ENCODE data around the gene SRBD1. TPM values are rescaled to one million over a fixed set of nuclear protein-coding genes. Genes with fewer than 3 reads are reported as not detected.

The SRBD1 gene
- total RNA-seq, 1 experiment from 2014 or later, result 18.2 TPM

GRCh38 chr2:45545943-45546342 is 65.1 kb downstream of the SRBD1 start:
- DNase-seq (ENCODE audit: low read depth), result no peak

- DNase-seq (ENCODE audit: low read depth), result no peak
These were observed 67.8 kb downstream of the SRBD1 start for GRCh38 chr2:45543257-45543656.

GRCh38 chr2:45542013-45542412 is 69.1 kb downstream of the SRBD1 start:
- DNase-seq (ENCODE audit: low read depth), result no peak

- peak; percentile 1 for DNase-seq (ENCODE audit: low read depth)
These were observed 69.6 kb downstream of the SRBD1 start for GRCh38 chr2:45541450-45541849.

GRCh38 chr2:45540942-45541341 is 70.1 kb downstream of the SRBD1 start:
- DNase-seq (ENCODE audit: low read depth), result no peak

- no peak for DNase-seq (ENCODE audit: low read depth)
These were observed 77.3 kb downstream of the SRBD1 start for GRCh38 chr2:45533771-45534170.

GRCh38 chr2:45532181-45532580 is 78.9 kb downstream of the SRBD1 start:
- no peak for DNase-seq (ENCODE audit: low read depth)

GRCh38 chr2:45524016-45524415 is 87.1 kb downstream of the SRBD1 start:
- no peak for DNase-seq (ENCODE audit: low read depth)

GRCh38 chr2:45518546-45518945 is 92.5 kb downstream of the SRBD1 start:
- DNase-seq (ENCODE audit: low read depth), result no peak

GRCh38 chr2:45510701-45511420 is 100.2 kb downstream of the SRBD1 start:
- no peak for DNase-seq (ENCODE audit: low read depth)

- DNase-seq (ENCODE audit: low read depth), result no peak
These were observed 104.3 kb downstream of the SRBD1 start for GRCh38 chr2:45506756-45507155.

- DNase-seq (ENCODE audit: low read depth), result no peak
These were observed 105.9 kb downstream of the SRBD1 start for GRCh38 chr2:45505138-45505537.

GRCh38 chr2:45498661-45499550 is 112.2 kb downstream of the SRBD1 start:
- DNase-seq (ENCODE audit: low read depth), result no peak

GRCh38 chr2:45497355-45497754 is 113.7 kb downstream of the SRBD1 start:
- DNase-seq (ENCODE audit: low read depth), result peak; percentile 14

- no peak for DNase-seq (ENCODE audit: low read depth)
These were observed 114.2 kb downstream of the SRBD1 start for GRCh38 chr2:45496869-45497268.

- DNase-seq (ENCODE audit: low read depth), result no peak
These were observed 116.1 kb downstream of the SRBD1 start for GRCh38 chr2:45494978-45495293.

- peak; percentile 61 for DNase-seq (ENCODE audit: low read depth)
These were observed 116.6 kb downstream of the SRBD1 start for GRCh38 chr2:45494275-45494977.

GRCh38 chr2:45484965-45485364 is 126.1 kb downstream of the SRBD1 start:
- no peak for DNase-seq (ENCODE audit: low read depth)

- DNase-seq (ENCODE audit: low read depth), result no peak
These were observed 127.1 kb downstream of the SRBD1 start for GRCh38 chr2:45483997-45484396.

- no peak for DNase-seq (ENCODE audit: low read depth)
These were observed 133.5 kb downstream of the SRBD1 start for GRCh38 chr2:45477546-45477945.

GRCh38 chr2:45470531-45470930 is 140.5 kb downstream of the SRBD1 start:
- no peak for DNase-seq (ENCODE audit: low read depth)

- no peak for DNase-seq (ENCODE audit: low read depth)
These were observed 141.6 kb downstream of the SRBD1 start for GRCh38 chr2:45469314-45470099.
